Head of caudate nucleus (tissue), 42 donors: ENCODE results near the gene CABLES1.

Source experiments
- DNase-seq, 42 donors: peaks; one replicate each; pipeline versions ENCODE4 v3.0.0 to v3.0.0-alpha.2; 2020 to 2021; ENCODE audit warnings: mixed read lengths in 7 of 42
- intact Hi-C: fragments of 100-400 bp; cut with DNase I; formaldehyde crosslinking; loops from one replicate; pipeline ENCODE4 v1.15.0; 2022

The CABLES1 gene

DNA sequence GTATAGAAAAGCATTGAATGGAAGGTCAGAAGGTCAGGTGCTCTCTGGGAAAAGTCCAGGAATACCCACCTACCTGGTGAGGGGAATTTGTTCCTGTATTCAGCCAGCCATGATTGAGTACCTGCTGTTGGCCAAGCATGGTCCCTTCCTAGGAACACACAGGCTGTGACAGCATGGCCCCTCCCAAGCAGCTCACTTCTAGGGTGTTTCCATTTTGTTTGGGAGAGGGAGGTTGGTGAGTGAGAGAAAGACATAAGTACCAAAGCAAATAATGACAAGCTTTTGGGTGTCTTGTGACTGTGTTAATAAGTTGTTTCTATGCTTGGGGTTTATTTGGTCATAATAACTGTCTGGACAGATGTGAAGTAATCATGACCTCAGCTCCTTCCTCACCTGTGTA lies 46.3 kb downstream of the CABLES1 start:
- intact Hi-C loops: no loop called here
- no peak for DNase-seq

DNA sequence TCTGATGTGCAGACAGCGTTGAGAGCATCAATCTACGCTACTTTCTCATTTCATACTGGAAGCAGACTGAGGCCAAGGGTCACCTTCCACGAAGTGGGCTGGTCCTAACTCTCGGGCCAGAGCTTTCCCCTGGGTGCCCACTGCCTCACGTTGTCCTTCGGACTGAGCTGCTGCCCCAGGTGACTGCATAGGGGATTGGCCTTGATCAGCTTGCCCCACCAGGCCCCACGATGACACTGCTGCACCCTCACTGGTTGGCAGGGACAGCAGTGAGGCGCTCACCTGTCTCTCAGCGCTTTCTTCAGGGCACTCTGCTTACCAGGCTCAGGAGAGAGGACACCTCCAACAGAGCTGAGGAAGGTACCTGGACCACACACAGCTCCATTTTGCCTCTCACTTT lies 47.3 kb downstream of the CABLES1 start:
- no peak for DNase-seq
- intact Hi-C loops: no loop called here

DNA sequence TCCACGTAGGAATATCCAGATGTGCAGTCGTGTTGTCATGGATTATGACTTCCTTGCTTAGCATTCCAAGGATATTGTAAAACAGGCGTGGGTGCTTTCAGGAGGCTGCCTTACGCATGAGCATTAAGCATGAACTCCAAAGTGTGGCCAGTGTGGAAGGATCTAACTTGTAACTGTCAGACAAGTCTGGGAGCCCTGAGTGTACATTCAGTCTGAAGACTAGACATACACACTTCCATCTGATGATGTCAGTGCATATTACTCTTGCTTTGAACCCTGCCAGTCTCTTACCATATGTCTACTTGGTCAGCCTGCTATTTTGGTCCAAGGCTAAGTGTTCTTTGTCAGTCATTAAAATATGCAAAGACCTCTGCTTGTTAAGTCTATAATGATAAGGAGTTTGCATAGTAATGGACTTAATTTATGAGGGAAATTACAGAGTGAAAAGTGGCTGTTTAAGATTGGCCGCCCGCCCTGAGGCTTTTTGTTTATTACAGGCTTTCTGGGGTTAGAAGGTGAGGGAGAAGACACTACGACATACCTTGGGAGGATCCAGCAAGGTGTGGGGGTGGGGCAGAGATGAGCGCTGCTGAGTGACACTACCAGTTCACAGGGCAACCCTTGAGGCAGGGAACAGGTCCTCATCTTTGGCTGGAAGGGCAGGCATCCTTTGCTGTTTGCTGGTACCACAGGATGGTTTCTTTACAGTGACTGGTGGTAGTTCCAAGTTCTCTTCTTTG lies 48.3 kb downstream of the CABLES1 start:
- intact Hi-C loops: no loop called here
- no peak for DNase-seq

DNA sequence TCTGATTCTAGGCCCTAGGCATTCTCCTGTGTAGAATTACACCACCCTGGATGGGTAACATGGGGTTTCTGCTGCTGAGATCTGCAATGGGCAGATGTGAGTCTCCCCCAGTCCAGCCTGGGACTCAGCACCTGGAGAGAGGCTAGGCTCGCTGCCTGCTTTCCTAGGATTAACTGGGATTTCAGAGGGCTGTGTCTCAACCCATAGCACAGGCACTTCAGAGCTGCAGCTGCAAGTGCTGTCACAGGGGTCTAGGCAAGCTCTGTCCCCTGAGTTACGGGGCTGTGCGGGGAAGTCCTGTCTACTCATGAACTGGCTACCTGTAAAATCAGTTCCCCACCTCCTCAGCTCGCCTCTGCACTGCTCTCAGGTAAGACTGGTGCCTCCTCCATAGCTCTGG lies 51.5 kb downstream of the CABLES1 start:
- peak in 2 of 42 donors; percentile 32 for DNase-seq
- intact Hi-C loops: no loop called here

DNA sequence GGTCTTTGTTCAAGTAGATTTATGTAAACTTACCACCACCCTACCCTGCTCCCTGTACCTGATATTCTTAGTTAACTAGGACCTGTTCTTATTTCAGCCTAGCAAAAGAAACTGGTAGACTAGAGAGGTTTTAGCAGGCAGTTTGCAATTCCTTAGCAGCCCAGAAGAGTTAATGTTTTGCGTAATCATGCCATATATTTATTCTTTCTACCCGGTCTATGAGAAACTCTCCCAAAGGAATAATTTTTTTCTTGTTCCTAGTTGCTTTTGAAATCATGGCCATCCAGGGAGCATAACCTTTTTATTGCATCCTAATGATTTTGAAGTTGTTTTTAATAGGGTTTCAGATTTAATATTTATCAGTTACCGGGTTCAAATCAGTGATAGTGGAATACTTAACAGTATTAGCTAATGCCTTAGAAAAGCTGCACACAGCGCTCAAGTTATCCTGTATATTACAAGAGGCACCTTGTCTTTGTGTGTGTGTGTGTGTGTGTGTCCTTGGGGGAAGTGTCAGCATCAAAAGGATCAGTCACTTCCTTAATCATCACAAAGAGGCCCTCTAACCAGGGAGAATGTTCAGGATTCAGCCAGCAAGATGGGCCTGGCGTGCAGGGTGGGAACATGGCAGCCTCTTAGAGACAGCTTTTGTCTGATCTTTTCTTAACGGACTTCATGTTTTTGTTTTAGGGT lies 52.9 kb downstream of the CABLES1 start:
- intact Hi-C loops: no loop called here

DNA sequence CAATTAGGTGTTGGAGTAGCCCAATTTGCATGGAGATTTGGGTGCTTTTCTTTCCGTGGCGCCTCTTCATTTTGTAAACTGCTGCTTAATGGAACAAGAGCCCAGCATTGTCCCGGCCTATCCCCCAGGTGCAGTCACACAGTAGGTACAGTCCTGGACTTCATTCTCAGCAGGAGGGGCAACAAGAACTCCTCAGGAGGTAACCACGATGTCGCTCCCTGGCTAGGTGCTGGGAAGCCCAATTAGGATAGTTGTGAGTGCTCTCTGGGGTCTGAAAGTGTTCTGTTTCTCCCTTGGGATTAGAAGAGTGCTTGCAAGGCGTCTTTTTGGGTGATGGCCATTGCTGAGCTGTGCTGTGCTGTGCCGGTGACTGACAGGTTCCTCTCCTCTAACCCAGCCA lies 53.8 kb downstream of the CABLES1 start:
- intact Hi-C loops: no loop called here
- no peak for DNase-seq

More for the DNA sequence above, 52.9 kb downstream of the CABLES1 start:
- DNase-seq: no peak

DNA sequence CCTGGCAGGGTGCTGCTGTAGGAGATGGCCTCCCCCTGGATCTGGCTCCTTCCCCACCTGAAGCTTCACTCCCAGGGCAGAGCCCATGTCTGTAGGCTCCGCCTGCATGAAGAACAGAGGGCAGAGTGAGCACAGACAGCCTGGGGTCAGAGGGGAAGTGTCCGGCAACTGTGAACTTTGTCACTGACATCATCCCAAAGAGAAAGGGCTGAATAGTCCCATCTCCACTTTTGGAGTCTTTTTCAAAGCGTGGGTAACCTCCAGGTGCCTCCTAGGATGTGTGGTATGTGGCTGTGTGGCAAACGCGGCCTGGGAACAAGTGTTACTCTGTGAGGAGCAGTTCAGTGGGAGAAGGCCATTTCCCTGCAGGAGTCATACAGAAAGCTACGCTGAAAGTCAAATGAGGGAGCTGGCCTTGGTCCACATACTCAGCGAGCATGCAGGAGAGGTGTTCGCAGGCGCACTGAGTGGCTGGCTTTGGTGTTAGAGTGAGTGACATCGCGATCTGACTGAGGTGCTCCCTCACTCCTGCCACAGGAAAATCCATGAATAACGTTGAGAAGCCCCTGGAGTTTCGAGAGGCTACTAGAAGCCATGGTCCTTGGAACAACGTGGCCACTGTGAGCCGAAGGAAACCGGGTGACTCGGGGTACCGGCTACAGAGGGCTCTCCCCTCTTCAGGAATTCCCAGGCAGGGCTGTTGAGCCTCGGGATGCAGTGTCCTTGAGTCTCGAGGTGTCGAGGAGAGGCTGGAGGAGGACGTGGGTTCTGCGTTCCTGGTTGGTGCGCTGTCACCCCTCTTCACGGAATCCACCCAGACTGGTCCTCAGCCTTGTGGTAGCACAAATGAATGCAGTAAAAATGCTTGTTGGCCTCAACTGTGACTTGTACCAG lies 54.7 kb downstream of the CABLES1 start:
- peak in 3 of 42 donors; percentile 13 to 59 (median 20) for DNase-seq
- intact Hi-C loops: no loop called here

DNA sequence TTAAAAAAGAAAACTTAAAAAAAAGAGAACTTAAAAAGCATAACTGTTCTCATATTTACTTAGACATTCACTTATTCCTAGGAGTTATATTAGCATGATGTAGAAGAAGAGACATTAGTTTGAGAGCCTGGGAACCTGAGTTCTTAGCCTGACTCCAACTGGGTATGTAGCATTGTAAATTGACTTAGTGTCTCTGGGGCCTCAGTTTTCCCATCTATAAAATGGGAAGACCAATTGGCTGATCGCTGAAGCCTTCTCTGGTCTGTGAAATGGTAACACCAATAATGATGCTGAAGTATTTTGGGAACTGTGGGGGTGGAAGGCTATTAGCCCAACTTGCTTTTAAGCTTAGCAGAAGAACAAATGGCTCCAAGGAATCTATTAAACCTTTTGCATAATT lies 55.9 kb downstream of the CABLES1 start:
- intact Hi-C loops: no loop called here
- no peak for DNase-seq

DNA sequence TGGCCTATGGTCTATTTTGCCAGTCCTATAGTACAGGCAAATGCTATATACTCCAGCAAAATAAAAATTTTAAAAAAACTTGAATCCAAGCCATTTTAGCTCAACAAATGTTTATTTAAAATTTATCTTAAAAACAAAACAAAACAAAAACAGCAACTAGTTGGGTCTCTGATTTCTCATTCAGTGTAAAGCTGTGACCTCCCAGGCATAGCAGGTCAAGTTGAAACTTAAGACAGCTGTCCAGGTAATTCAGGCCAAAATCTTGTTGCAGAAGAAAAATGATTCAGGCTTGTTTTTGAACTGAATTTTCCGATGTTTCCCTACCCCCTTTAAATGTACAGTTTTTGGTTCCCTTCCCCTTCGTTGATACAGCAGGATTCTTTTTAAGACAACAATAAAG lies 58.5 kb downstream of the CABLES1 start:
- no peak for DNase-seq
- intact Hi-C loops: no loop called here

DNA sequence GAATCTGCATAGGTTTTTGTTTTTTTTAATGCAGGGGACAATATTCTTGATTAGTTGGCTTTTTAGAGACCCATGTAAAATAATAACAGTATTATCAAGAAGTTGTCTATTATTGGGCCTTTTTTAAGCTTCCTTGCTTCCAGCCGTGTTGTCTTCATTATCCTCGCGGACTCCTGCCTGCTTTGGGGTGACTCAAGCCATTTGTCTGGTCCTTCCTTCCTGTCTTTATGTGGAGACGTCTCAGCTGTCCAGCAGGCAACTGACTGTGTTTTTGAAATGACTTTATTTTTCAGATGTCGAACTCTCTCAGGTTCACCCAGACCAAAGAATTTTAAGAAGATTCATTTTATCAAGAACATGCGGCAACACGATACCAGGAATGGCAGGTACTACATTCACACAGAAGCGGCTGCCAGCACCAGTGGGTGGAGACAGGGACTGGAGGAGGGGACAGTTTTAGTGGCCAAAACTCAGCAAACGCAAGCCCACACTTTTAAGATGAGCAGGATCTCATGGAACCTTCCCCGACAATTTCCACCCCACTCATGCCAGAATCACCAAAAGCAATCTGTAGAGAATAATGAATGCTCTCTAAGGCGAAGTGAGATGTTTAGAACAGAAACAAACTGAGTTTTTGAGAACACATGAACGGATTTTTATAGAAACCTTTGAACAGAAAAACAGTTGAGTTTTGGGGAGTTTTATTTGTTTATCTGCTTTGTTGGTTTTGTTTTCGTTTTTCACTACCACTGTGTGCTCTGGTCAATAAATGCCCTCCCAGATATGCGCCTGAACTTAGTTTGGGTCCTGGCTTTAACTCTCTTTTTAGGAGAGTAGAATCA lies 59.1 kb downstream of the CABLES1 start:
- intact Hi-C loops: no loop called here
- DNase-seq: no peak

DNA sequence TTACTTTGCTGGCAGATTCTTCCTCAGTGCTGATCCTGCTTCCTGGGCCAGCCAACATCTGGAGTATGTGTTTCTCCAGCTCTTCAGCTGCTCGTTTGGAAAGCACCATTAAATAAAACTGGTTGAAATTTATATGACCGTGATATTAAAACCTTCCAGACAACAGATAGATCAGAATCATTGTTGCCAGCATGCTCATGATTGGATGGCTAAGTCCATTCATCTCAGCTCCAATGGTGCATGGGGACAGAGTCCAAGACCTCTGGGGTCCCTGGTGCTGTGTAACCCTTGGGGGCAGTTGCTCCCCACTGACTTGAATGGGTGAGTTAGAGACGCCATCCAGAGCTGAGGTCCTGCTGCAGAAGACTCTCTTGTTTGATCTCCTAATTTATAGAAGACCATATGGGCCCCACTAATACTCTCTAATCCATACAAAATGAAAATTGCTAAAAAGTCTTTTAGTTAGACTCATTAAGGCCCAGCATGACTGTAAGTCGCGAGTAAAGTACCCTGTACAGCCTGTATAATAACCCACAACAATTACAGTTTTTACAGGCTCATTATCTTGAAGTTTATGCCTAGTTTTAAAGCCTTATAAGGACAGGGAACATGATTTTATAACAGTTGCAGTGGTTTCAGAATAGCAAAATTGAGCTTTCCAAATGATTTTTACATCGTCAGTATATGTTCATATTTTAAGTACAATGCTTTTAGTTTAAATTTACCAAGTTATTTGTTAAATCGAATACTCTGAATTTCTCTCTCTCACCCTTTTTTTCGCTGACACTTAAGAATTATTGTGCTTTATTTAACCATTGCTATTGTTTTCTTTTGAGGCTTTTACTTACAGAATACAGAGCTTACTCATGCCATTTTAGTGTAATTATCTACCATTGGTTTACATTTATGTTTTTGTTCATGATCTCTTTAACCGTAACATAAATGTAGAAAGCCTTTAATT lies 60.0 kb downstream of the CABLES1 start:
- no peak for DNase-seq
- intact Hi-C loops: no loop called here

DNA sequence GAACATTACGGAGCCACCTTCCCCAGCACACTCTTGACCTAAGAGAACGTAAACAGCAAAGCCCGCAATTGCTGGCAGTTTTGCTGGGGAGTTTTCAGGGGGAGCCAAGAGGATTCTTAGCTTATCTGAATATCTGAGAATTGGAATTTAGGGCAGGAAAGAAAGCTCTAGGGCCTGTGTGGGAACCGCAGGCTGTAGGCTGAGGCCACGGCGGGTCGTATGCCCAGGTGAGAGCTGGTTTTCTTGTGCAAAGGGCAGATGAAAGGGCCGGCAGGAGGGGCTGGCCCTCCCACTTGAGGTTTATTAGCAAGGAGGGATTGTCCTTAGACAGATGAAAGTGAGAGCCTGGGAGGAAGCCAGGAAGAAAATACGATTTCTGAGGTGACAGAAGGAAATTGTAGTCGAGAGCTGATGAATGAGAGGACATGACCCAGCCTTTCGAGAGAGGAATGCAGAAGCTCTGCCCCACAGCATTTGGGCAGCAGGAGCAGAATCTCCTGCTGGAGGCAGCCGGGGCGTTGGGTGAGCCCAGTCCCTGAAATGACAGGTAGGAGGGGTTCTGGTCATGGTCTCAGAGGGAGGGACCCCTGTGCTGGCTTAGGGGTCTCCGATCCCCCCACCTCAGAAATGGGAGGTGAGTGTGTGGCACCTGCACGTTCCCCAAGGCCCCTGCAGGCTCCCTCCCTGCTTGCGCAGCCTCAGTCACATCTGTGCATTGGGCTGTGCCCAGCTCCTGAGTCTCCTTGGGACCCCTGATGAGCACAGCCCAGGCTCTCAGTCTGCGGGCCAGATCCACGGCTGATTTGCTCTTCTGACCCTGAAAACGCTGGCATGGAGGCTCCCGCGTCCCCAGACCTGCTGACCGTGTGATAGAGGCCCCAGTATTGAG lies 61.1 kb downstream of the CABLES1 start:
- DNase-seq: no peak
- intact Hi-C loops: no loop called here

DNA sequence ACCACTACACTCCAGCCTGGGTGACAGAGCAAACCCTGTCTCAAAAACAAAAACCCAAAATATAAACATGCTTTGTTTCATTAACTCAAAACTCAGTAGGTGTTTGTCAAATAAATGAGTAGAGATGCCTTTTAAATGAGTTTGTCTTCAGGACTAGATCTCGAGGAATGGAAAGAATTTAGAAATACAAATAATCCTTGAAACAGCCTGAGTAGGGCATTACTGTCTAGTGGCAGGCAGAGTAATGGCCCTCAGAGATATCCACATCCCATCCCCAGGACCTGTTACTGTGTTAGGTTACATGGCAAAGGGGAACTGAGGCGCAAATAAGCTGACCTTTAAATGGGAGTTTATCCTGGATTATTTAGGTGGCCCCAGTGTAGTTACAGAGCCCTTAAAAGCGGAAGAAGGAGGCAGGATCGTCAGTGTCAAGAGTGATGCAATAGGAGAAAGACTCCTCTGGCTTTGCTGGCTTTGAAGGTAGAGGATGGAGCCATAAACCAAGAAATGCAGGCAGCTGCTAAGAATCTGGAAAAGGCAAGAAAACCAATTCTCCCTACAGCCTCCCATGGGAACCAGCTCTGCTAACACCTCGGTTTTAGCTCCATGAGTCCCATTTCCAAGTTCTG lies 63.0 kb downstream of the CABLES1 start:
- no peak for DNase-seq
- intact Hi-C loops: no loop called here

DNA sequence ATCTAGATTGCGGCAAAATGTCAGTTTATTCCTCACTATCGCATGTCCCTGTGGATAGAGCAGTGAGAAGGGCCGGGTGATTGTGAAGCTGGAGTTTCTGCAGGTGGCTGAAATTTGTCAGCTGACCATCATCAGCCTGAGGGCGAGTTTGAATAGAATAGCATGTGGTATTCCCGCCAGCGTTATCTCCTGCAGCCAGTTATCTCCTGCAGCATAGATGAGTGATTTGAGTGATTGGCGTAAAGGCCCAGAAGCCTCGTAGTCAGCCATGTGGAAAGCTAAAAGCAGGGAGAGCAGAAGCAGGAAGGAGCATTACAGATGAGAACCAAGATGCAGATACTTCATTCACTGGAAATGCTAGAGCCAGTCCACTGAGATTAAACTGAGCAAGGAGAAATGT lies 65.5 kb downstream of the CABLES1 start:
- intact Hi-C loops: no loop called here
- no peak for DNase-seq

DNA sequence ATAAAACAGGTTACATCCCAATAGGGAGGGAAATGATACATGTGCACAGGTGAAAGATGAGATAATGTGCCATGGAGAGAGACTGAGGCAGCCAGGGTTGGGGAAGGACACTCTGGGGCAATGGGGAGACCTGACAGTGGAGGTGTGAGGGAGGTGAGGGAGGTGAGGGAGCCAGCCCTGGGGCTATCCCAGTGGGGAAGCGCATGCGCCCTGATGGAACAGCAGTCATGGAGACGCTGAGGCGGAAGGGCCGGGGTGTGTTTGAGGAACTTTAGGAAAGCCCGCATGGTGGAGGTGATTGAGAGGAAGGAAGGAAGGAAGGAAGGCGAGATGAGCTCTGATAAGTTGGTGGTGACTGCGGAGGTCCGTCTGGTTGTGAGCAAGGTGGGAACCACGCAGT lies 66.5 kb downstream of the CABLES1 start:
- intact Hi-C loops: no loop called here
- no peak for DNase-seq

DNA sequence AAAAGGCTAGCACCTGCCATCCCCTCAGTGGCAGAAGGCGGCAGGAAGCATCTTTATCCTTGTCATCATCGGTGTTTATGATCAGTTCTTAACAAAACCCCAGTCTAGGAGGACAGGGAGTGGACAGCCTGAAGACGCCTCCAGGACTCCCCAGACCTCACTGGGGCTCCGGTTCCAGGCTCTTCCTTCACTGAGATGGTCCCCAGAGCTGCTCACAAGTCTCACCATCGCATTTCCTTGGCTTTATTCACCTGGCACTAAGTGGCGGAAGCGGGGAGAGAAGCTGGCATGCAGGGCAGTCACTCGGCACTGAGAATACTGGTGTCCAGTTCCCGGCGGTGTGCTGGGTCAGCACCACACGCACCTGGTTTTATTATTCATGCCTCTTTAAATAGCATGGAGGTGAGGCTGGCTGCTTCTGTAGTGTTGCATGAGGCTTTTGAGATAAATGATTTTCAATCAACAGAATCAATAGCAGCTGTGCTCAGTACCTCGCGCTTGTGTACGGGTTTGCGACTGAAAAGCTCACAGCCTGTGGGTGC lies 68.7 kb downstream of the CABLES1 start:
- intact Hi-C loops: no loop called here
- DNase-seq: no peak
